Measurements from ENCODE around the gene SDC4.

SDC4 gene

GRCh38 chr20:45345104-45345936 is 2.9 kb downstream of the SDC4 start (continued):
- TF ChIP-seq ZEB2 (tag by site-specific recombination; IDR thresholded peaks at IDR 0.05) (no peak), ZNF521 (tag by site-specific recombination; IDR thresholded peaks at IDR 0.05) (no peak), ZNF530 (tag by site-specific recombination; IDR thresholded peaks at IDR 0.05; ENCODE audit: low read depth) (no peak), PRDM2 (tag by site-specific recombination; IDR thresholded peaks at IDR 0.05; ENCODE audit: borderline replicate concordance) (no peak), ZNF18 (tag by site-specific recombination; IDR thresholded peaks at IDR 0.05) (no peak)

- CTCF ChIA-PET = interaction anchor here (0.6 to 2.3 kb wide), 6 partner anchors 14 to 611 kb away, joined by 3 to 11 read pairs (median 3); partner anchors contain the start of gene SYS1
- H3K4me3 ChIP-seq (ENCODE audit: low read depth, low read length) = no peak overlapping the region
- POLR2A ChIA-PET = interaction anchor here (0.8 to 2.1 kb wide), 4 partner anchors 9 to 63 kb away, joined by 3 to 11 read pairs (median 5); partner anchors contain the start of gene SYS1
- peaks cover 0 to 9% of the 10 kb centered on the region in 2 experiments; a peak in 1 of 3 replicates for H3K36me3 ChIP-seq (ENCODE audit: control insufficient read depth in 2 of 2, insufficient read depth in 1 of 2, low read length in 2 of 2)
- no peaks in the 10 kb centered on the region for H3K9me3 ChIP-seq (ENCODE audit: control insufficient read depth, insufficient read depth, low read depth, low read length)
- peaks cover 38% of the 10 kb centered on the region for H3K4me1 ChIP-seq (ENCODE audit: control insufficient read depth, insufficient read depth, low read length)
- peak overlapping the region; percentile 44; the same call in 1 of the 2 replicates for H3K27ac ChIP-seq (ENCODE audit: extremely low read depth, low read depth, low read length)
- no peak for TF ChIP-seq MZF1 (tag by site-specific recombination; IDR thresholded peaks at IDR 0.05; ENCODE audit: borderline replicate concordance)
- TF ChIP-seq SP2 (tag by site-specific recombination; IDR thresholded peaks at IDR 0.05) = peak; percentile 23; the same call in 1 of the 2 replicates
- no peak for TF ChIP-seq ZNF518A (tag by site-specific recombination; conservative IDR thresholded peaks at IDR 0.05; ENCODE audit: low read depth)
- TF ChIP-seq SCRT1 (tag by site-specific recombination; IDR thresholded peaks at IDR 0.05; ENCODE audit: borderline replicate concordance) = no peak
- no peak for TF ChIP-seq ZNF76 (tag by site-specific recombination; IDR thresholded peaks at IDR 0.05; ENCODE audit: borderline replicate concordance, low read depth)
- peak; percentile 15; the same call in 1 of the 2 replicates for TF ChIP-seq GLIS1 (tag by site-specific recombination; IDR thresholded peaks at IDR 0.05)
- peak; percentile 87 for TF ChIP-seq ZNF629 (tag by site-specific recombination; IDR thresholded peaks at IDR 0.05)
- no peak for TF ChIP-seq ZNF544 (tag by site-specific recombination; IDR thresholded peaks at IDR 0.05)
- no peak for TF ChIP-seq ZNF391 (tag by site-specific recombination; IDR thresholded peaks at IDR 0.05; ENCODE audit: borderline replicate concordance, low read depth)
- TF ChIP-seq PBX3 (CRISPR knock-in tag; IDR thresholded peaks at IDR 0.05) = no peak
- TF ChIP-seq ZNF211 (tag by site-specific recombination; IDR thresholded peaks at IDR 0.05; ENCODE audit: low read depth) = no peak
- TF ChIP-seq TCF7L2 (IDR thresholded peaks at IDR 0.05; ENCODE audit: borderline replicate concordance, low read depth, low read length) = no peak
- TF ChIP-seq ZFHX2 (tag by site-specific recombination; conservative IDR thresholded peaks at IDR 0.05) = no peak
- no peak for TF ChIP-seq SETDB1 (IDR thresholded peaks at IDR 0.05; ENCODE audit: insufficient read length, low read length)
- no peak for TF ChIP-seq ZNF341 (tag by site-specific recombination; IDR thresholded peaks at IDR 0.05; ENCODE audit: low read depth)
Observed at GRCh38 chr20:45344168-45344860, 3.9 kb downstream of the SDC4 start.

All from HEK293 (cell line).